Mesenchymal stem cell (in vitro differentiated cells and primary cell): ENCODE measurements around the gene ANKRD1.

Experiments used
- DNase-seq: peaks from one replicate; pipeline ENCODE4 v3.0.0-alpha.2; 2013
- H2AFZ ChIP-seq: one replicate; pipeline ENCODE4 v1.6.1; 2013; ENCODE audit warnings: low read depth, mild to moderate bottlenecking, control low read depth, inconsistent platforms, low read length, moderate library complexity
- H2AK5ac ChIP-seq: 2 replicates; pipeline ENCODE4 v1.6.1; 2013; ENCODE audit warnings: low read length, moderate library complexity, mild to moderate bottlenecking, inconsistent platforms; ENCODE audit not compliant: severe bottlenecking
- H2BK120ac ChIP-seq: one replicate; pipeline ENCODE4 v1.6.1; 2013; ENCODE audit warnings: low read depth, mild to moderate bottlenecking, inconsistent platforms, low read length, moderate library complexity
- H2BK12ac ChIP-seq, 2 experiments: one replicate each; pipeline ENCODE4 v1.6.1; 2013; ENCODE audit warnings: inconsistent platforms in 2 of 2, low read length in 2 of 2, mild to moderate bottlenecking in 2 of 2, moderate library complexity in 2 of 2, control low read depth in 1 of 2
- H2BK15ac ChIP-seq: one replicate; pipeline ENCODE4 v1.6.1; 2013; ENCODE audit warnings: mild to moderate bottlenecking, low read depth, inconsistent platforms; ENCODE audit not compliant: poor library complexity, severe bottlenecking
- H2BK5ac ChIP-seq: 2 replicates; pipeline ENCODE4 v1.6.1; 2013; ENCODE audit warnings: low read depth, mild to moderate bottlenecking, low read length, control low read depth, inconsistent platforms; ENCODE audit not compliant: poor library complexity, severe bottlenecking
- H3K14ac ChIP-seq, 2 experiments: one replicate each; pipeline ENCODE4 v1.6.1; 2013; ENCODE audit warnings: inconsistent platforms in 2 of 2, low read length in 2 of 2, control low read depth in 1 of 2, mild to moderate bottlenecking in 1 of 2, moderate library complexity in 1 of 2
- H3K18ac ChIP-seq, 2 experiments: one replicate each; pipeline ENCODE4 v1.6.1; 2013; ENCODE audit warnings: inconsistent platforms in 2 of 2, low read length in 2 of 2, control low read depth in 1 of 2, low read depth in 1 of 2, mild to moderate bottlenecking in 1 of 2
- H3K23ac ChIP-seq, 2 experiments: one replicate each; pipeline ENCODE4 v1.6.1; 2013; ENCODE audit warnings: inconsistent platforms in 2 of 2, low read length in 2 of 2, mild to moderate bottlenecking in 2 of 2, moderate library complexity in 2 of 2, control low read depth in 1 of 2
- H3K27ac ChIP-seq: 2 replicates; pipeline ENCODE4 v1.5.1; 2013; ENCODE audit warnings: mild to moderate bottlenecking, moderate library complexity, low read length, control low read depth, inconsistent platforms; ENCODE audit not compliant: poor library complexity, severe bottlenecking
- H3K27me3 ChIP-seq, 2 experiments: 2 replicates each; pipeline versions ENCODE4 v1.6.1 to v1.7.0; 2013; ENCODE audit warnings: low read length in 2 of 2, mild to moderate bottlenecking in 2 of 2, moderate library complexity in 2 of 2, control low read depth in 1 of 2, inconsistent platforms in 1 of 2; ENCODE audit not compliant: control insufficient read depth in 1 of 2, insufficient read depth in 1 of 2
- H3K36me3 ChIP-seq, 2 experiments: 2 replicates each; pipeline versions ENCODE4 v1.6.1 to v1.7.0; 2013; ENCODE audit warnings: low read length in 2 of 2, control low read depth in 1 of 2, inconsistent platforms in 1 of 2, low read depth in 1 of 2, mild to moderate bottlenecking in 1 of 2; ENCODE audit not compliant: insufficient read depth in 2 of 2, control insufficient read depth in 1 of 2
- H3K4ac ChIP-seq, 2 experiments: one replicate each; pipeline ENCODE4 v1.6.1; 2013; ENCODE audit warnings: inconsistent platforms in 2 of 2, low read length in 2 of 2, mild to moderate bottlenecking in 2 of 2, moderate library complexity in 2 of 2, control low read depth in 1 of 2, low read depth in 1 of 2
- H3K4me1 ChIP-seq: 2 replicates; pipeline ENCODE4 v1.6.1; 2013; ENCODE audit warnings: low read depth, low read length, control low read depth; ENCODE audit not compliant: control insufficient read depth, insufficient read depth
- H3K4me2 ChIP-seq: 2 replicates; pipeline ENCODE4 v1.6.1; 2013; ENCODE audit warnings: low read length, mild to moderate bottlenecking, inconsistent platforms; ENCODE audit not compliant: poor library complexity, severe bottlenecking
- H3K4me3 ChIP-seq, 2 experiments: 2 replicates each; pipeline versions ENCODE4 v1.5.1 to v1.7.0; 2013; ENCODE audit warnings: low read length in 2 of 2, mild to moderate bottlenecking in 2 of 2, control low read depth in 1 of 2, low read depth in 1 of 2; ENCODE audit not compliant: insufficient read depth in 1 of 2
- H3K79me1 ChIP-seq: replicated peaks from 2 replicates; pipeline ENCODE4 v1.6.1; 2013; ENCODE audit warnings: mild to moderate bottlenecking, control low read depth, low read length, inconsistent platforms; ENCODE audit not compliant: poor library complexity, severe bottlenecking
- H3K9ac ChIP-seq: 2 replicates; pipeline ENCODE4 v1.7.0; 2013; ENCODE audit warnings: mild to moderate bottlenecking, low read length, moderate library complexity
- H3K9me3 ChIP-seq: 2 replicates; pipeline ENCODE4 v1.7.0; 2013; ENCODE audit warnings: mild to moderate bottlenecking, low read length; ENCODE audit not compliant: control insufficient read depth
- H4K8ac ChIP-seq: one replicate; pipeline ENCODE4 v1.6.1; 2013; ENCODE audit warnings: inconsistent platforms, mild to moderate bottlenecking, low read length, moderate library complexity
- H4K91ac ChIP-seq: one replicate; pipeline ENCODE4 v1.6.1; 2013; ENCODE audit warnings: mild to moderate bottlenecking, low read length, inconsistent platforms
- WGBS: methylation state at CpG from one replicate; pipeline ENCODE4 v1.1.7; 2013; ENCODE audit warnings: mixed read lengths; 5-methylcytosine and 5-hydroxymethylcytosine counted together

Gene ANKRD1

GRCh38 chr10:90930070-90930837 lies 9.4 kb upstream of the ANKRD1 start:
- no peak overlapping the region for H3K23ac ChIP-seq
- H3K27me3 ChIP-seq, result peaks cover 0 to under 1% of the 10 kb centered on the region in 2 experiments
- peak overlapping the region; percentile 42 to 82 for H3K4ac ChIP-seq
- H3K27ac ChIP-seq, result peak overlapping the region; percentile 96
- H4K8ac ChIP-seq, result peak overlapping the region; percentile 82
- no peak overlapping the region for H3K14ac ChIP-seq
- peaks cover 13% of the 10 kb centered on the region for H3K4me1 ChIP-seq
- H2BK12ac ChIP-seq, result peak overlapping the region; percentile 59
- peak overlapping the region; percentile 13 for H2AK5ac ChIP-seq
- H2BK5ac ChIP-seq, result peak overlapping the region; percentile 81
- peak overlapping the region; percentile 90 for H4K91ac ChIP-seq
- no peaks in the 10 kb centered on the region for H3K36me3 ChIP-seq
- peak overlapping the region; percentile 94 for H2BK120ac ChIP-seq
- H3K9me3 ChIP-seq, result no peaks in the 10 kb centered on the region
- no peak overlapping the region for H2AFZ ChIP-seq
- H3K79me1 ChIP-seq, result no peaks in the 10 kb centered on the region
- H3K4me2 ChIP-seq, result no peak overlapping the region
- peak overlapping the region in 1 of 2 experiments; percentile 5 for H3K4me3 ChIP-seq
- H3K18ac ChIP-seq, result peak overlapping the region; percentile 34 to 94
- H3K9ac ChIP-seq, result peak overlapping the region; percentile 14
- DNase-seq, result peak; percentile 69
- peak overlapping the region; percentile 63 for H2BK15ac ChIP-seq
- WGBS, result 22% methylated on average over 2 of the region's 5 CpGs

GRCh38 chr10:90929179-90929578 lies 8.3 kb upstream of the ANKRD1 start:
- WGBS, result 83% methylated on average over 5 of the region's 5 CpGs
- Histone ChIP-seq H3K79me1 (no peaks in the 10 kb centered on the region), H3K4me3 (no peak overlapping the region), H3K23ac (no peak overlapping the region), H4K8ac (peak overlapping the region; percentile 87), H2AK5ac (peak overlapping the region; percentile 95), H3K4ac (peak overlapping the region; percentile 8 to 79), H2BK120ac (peak overlapping the region; percentile 21), H3K27me3 (no peaks in the 10 kb centered on the region), H3K9me3 (no peaks in the 10 kb centered on the region), H2BK15ac (peak overlapping the region; percentile 74), H3K4me2 (no peak overlapping the region), H3K36me3 (no peaks in the 10 kb centered on the region), H4K91ac (peak overlapping the region; percentile 96), H3K4me1 (peaks cover 15% of the 10 kb centered on the region), H3K18ac (peak overlapping the region; percentile 13 to 91), H3K9ac (no peak overlapping the region), H2AFZ (no peak overlapping the region), H3K27ac (peak overlapping the region; percentile 4), H2BK5ac (peak overlapping the region; percentile 69), H3K14ac (no peak overlapping the region), H2BK12ac (peak overlapping the region; percentile 96)
- DNase-seq, result no peak

GRCh38 chr10:90927293-90927692 lies 6.4 kb upstream of the ANKRD1 start:
- no peak overlapping the region for H3K4me3 ChIP-seq
- no CpG with 5 or more reads among the region's 2 CpGs for WGBS
- H3K18ac ChIP-seq, result no peak overlapping the region
- no peak overlapping the region for H4K91ac ChIP-seq
- H3K14ac ChIP-seq, result no peak overlapping the region
- H2BK120ac ChIP-seq, result no peak overlapping the region
- H2AFZ ChIP-seq, result no peak overlapping the region
- no peak overlapping the region for H2AK5ac ChIP-seq
- no peak overlapping the region for H3K9ac ChIP-seq
- H3K23ac ChIP-seq, result no peak overlapping the region
- H2BK5ac ChIP-seq, result no peak overlapping the region
- H3K9me3 ChIP-seq, result no peaks in the 10 kb centered on the region
- peak overlapping the region in 1 of 2 experiments; percentile 18 for H2BK12ac ChIP-seq
- peaks cover 15% of the 10 kb centered on the region for H3K4me1 ChIP-seq
- no peak for DNase-seq
- H3K27me3 ChIP-seq, result no peaks in the 10 kb centered on the region
- H3K36me3 ChIP-seq, result no peaks in the 10 kb centered on the region
- H4K8ac ChIP-seq, result no peak overlapping the region
- no peak overlapping the region for H3K27ac ChIP-seq
- H3K4me2 ChIP-seq, result no peak overlapping the region
- no peaks in the 10 kb centered on the region for H3K79me1 ChIP-seq
- no peak overlapping the region for H2BK15ac ChIP-seq
- no peak overlapping the region for H3K4ac ChIP-seq

- 82% methylated on average over 3 of the region's 5 CpGs for WGBS
- H3K27me3 ChIP-seq, result no peaks in the 10 kb centered on the region
- H2AFZ ChIP-seq, result no peak overlapping the region
- peak overlapping the region; percentile 29 for H4K91ac ChIP-seq
- peaks cover 8% of the 10 kb centered on the region for H3K4me1 ChIP-seq
- H2BK15ac ChIP-seq, result no peak overlapping the region
- H2BK5ac ChIP-seq, result no peak overlapping the region
- no peak overlapping the region for H3K14ac ChIP-seq
- H3K4me3 ChIP-seq, result no peak overlapping the region
- H3K79me1 ChIP-seq, result no peaks in the 10 kb centered on the region
- no peak overlapping the region for H3K4me2 ChIP-seq
- no peaks in the 10 kb centered on the region for H3K36me3 ChIP-seq
- H3K27ac ChIP-seq, result no peak overlapping the region
- H2AK5ac ChIP-seq, result peak overlapping the region; percentile 32
- H2BK120ac ChIP-seq, result no peak overlapping the region
- no peak overlapping the region for H3K9ac ChIP-seq
- H3K18ac ChIP-seq, result peak overlapping the region in 1 of 2 experiments; percentile 58
- H3K23ac ChIP-seq, result no peak overlapping the region
- peak overlapping the region in 1 of 2 experiments; percentile 33 for H2BK12ac ChIP-seq
- H4K8ac ChIP-seq, result peak overlapping the region; percentile 5
- H3K9me3 ChIP-seq, result no peaks in the 10 kb centered on the region
- no peak for DNase-seq
- no peak overlapping the region for H3K4ac ChIP-seq
These were observed 4.5 kb upstream of the ANKRD1 start for GRCh38 chr10:90925079-90926029.
